GM12878 (cell line): ENCODE data around the gene BDKRB2.

Experiments used
- EZH2 ChIP-seq: IDR thresholded peaks from 2 replicates; pipeline ENCODE4 v1.6.1; 2012; ENCODE audit warnings: low read depth, mild to moderate bottlenecking, control low read depth, inconsistent platforms, low read length, borderline replicate concordance; ENCODE audit not compliant: control insufficient read depth
- POLR2A ChIP-seq: IDR thresholded peaks from 2 replicates; pipeline ENCODE4 v1.6.1; 2011; ENCODE audit warnings: low read depth, mild to moderate bottlenecking, low read length
- POLR2AphosphoS5 ChIP-seq: IDR thresholded peaks from 2 replicates; pipeline ENCODE4 v1.6.1; 2011; ENCODE audit warnings: mild to moderate bottlenecking, low read length, inconsistent platforms
- TBL1XR1 ChIP-seq: IDR thresholded peaks from 2 replicates; pipeline ENCODE4 v1.6.1; 2012; ENCODE audit warnings: low read depth, low read length, improper control_type of control experiment
- TCF12 ChIP-seq: IDR thresholded peaks from 2 replicates; pipeline ENCODE4 v1.6.1; 2011; ENCODE audit warnings: low read depth, mild to moderate bottlenecking, low read length
- ZNF217 ChIP-seq: fragments of 450-650 bp; IDR thresholded peaks from 2 replicates; pipeline ENCODE4 v1.6.1; 2017; ENCODE audit warnings: antibody characterized with exemption, mild to moderate bottlenecking
- TF ChIP-seq, protein P1 (sequence below), 3 experiments: IDR thresholded peaks in 2 of 3; conservative IDR thresholded peaks in 1 of 3; 2 replicates each; pipeline ENCODE4 v1.5.1; 2011; ENCODE audit warnings: low read depth in 3 of 3, low read length in 3 of 3, mild to moderate bottlenecking in 3 of 3, control low read depth in 2 of 3, moderate library complexity in 2 of 3, inconsistent platforms in 1 of 3, mixed read lengths in 1 of 3; ENCODE audit not compliant: control insufficient read depth in 2 of 3, insufficient read depth in 1 of 3; ENCODE audit errors: extremely low read depth in 1 of 3
- TF ChIP-seq, protein P2 (sequence below): IDR thresholded peaks from 2 replicates; pipeline ENCODE4 v1.6.1; 2012; ENCODE audit warnings: low read depth, low read length, improper control_type of control experiment
- TF ChIP-seq, protein P3 (sequence below): IDR thresholded peaks from 2 replicates; pipeline ENCODE4 v1.6.1; 2011; ENCODE audit warnings: mild to moderate bottlenecking, low read depth, low read length, moderate library complexity; ENCODE audit not compliant: insufficient replicate concordance

DNA sequence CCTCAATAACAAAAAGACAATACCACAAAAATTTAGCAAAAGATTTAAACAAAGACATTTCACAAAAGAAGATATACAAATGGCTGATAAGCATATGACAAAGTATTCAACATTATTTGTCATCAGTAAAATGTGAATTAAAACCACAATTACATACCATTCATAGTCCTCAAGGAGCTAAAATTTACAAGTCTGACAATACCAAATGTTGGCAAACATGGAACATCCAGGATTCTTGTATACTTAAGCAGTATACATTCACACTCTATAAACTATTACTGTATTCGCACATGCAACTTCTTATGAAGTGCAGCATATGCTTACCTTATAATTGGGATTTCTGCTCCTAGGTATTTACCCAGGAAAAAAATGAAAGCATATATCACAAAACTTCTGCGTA, 49.7 kb upstream of the BDKRB2 start:
- TF ChIP-seq, protein P1, sequence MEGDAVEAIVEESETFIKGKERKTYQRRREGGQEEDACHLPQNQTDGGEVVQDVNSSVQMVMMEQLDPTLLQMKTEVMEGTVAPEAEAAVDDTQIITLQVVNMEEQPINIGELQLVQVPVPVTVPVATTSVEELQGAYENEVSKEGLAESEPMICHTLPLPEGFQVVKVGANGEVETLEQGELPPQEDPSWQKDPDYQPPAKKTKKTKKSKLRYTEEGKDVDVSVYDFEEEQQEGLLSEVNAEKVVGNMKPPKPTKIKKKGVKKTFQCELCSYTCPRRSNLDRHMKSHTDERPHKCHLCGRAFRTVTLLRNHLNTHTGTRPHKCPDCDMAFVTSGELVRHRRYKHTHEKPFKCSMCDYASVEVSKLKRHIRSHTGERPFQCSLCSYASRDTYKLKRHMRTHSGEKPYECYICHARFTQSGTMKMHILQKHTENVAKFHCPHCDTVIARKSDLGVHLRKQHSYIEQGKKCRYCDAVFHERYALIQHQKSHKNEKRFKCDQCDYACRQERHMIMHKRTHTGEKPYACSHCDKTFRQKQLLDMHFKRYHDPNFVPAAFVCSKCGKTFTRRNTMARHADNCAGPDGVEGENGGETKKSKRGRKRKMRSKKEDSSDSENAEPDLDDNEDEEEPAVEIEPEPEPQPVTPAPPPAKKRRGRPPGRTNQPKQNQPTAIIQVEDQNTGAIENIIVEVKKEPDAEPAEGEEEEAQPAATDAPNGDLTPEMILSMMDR (IDR thresholded peaks at IDR 0.05 in 2 of 3, conservative IDR thresholded peaks at IDR 0.05 in 1 of 3; ENCODE audit: control insufficient read depth in 2 of 3, extremely low read depth in 1 of 3, insufficient read depth in 1 of 3, low read depth in 3 of 3, low read length in 3 of 3) = no peak
- TF ChIP-seq, protein P2, sequence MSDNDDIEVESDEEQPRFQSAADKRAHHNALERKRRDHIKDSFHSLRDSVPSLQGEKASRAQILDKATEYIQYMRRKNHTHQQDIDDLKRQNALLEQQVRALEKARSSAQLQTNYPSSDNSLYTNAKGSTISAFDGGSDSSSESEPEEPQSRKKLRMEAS = no peak
- TF ChIP-seq TCF12 (no peak), EZH2 (no peak), ZNF217 (no peak), TBL1XR1 (no peak), POLR2AphosphoS5 (no peak), POLR2A (no peak)
- TF ChIP-seq, protein P3, sequence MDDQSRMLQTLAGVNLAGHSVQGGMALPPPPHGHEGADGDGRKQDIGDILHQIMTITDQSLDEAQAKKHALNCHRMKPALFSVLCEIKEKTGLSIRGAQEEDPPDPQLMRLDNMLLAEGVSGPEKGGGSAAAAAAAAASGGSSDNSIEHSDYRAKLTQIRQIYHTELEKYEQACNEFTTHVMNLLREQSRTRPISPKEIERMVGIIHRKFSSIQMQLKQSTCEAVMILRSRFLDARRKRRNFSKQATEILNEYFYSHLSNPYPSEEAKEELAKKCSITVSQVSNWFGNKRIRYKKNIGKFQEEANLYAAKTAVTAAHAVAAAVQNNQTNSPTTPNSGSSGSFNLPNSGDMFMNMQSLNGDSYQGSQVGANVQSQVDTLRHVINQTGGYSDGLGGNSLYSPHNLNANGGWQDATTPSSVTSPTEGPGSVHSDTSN = no peak
